ENCODE data around the gene HES4.

The HES4 gene

GRCh38 chr1:975896-976683 lies 23.8 kb downstream of the HES4 start:
- no peaks in the 10 kb centered on the region for H3F3A ChIP-seq (ENCODE audit: insufficient read depth, low read length)
- H3K4me3 ChIP-seq (ENCODE audit: low read depth, low read length, poor library complexity, severe bottlenecking): peak overlapping the region; percentile 19
- H4K20me1 ChIP-seq (ENCODE audit: insufficient read depth, low read length): no peaks in the 10 kb centered on the region
- H3K9ac ChIP-seq (ENCODE audit: low read length): no peak overlapping the region
- no peak overlapping the region for H2AFZ ChIP-seq (ENCODE audit: low read length)
- H3K27ac ChIP-seq (ENCODE audit: low read depth, low read length, poor library complexity, severe bottlenecking): no peak overlapping the region
- TF ChIP-seq EZH2 (IDR thresholded peaks at IDR 0.05; ENCODE audit: borderline replicate concordance, low read length): no peak
- peak; percentile 57 for TF ChIP-seq CTCF (IDR thresholded peaks at IDR 0.05; ENCODE audit: low read length)
- no peaks in the 10 kb centered on the region for H3K36me3 ChIP-seq (ENCODE audit: insufficient read depth, low read length)
- peaks cover 7% of the 10 kb centered on the region for H3K4me1 ChIP-seq (ENCODE audit: insufficient read depth, low read length, severe bottlenecking)
- H3K27me3 ChIP-seq (ENCODE audit: insufficient read depth, low read length): peaks cover 6% of the 10 kb centered on the region; the same call in 1 of the 2 replicates
- H3K4me2 ChIP-seq (ENCODE audit: low read length): peak overlapping the region; percentile 39; the same call in 1 of the 2 replicates
- no peaks in the 10 kb centered on the region for H3K79me2 ChIP-seq (ENCODE audit: insufficient read depth, low read length)
- H3K9me2 ChIP-seq (ENCODE audit: low read depth, low read length): no peaks in the 10 kb centered on the region
- H3K9me3 ChIP-seq (ENCODE audit: low read length): no peaks in the 10 kb centered on the region

- Histone ChIP-seq H3K9me2 (ENCODE audit: low read depth, low read length) (no peaks in the 10 kb centered on the region), H3K27me3 (ENCODE audit: insufficient read depth, low read length) (peaks cover 6% of the 10 kb centered on the region; the same call in 1 of the 2 replicates), H3K79me2 (ENCODE audit: insufficient read depth, low read length) (no peaks in the 10 kb centered on the region), H3K9me3 (ENCODE audit: low read length) (no peaks in the 10 kb centered on the region), H3K27ac (ENCODE audit: low read depth, low read length, poor library complexity, severe bottlenecking) (no peak overlapping the region), H3K4me3 (ENCODE audit: low read depth, low read length, poor library complexity, severe bottlenecking) (no peak overlapping the region), H3F3A (ENCODE audit: insufficient read depth, low read length) (no peaks in the 10 kb centered on the region), H3K4me1 (ENCODE audit: insufficient read depth, low read length, severe bottlenecking) (peaks cover 7% of the 10 kb centered on the region), H3K36me3 (ENCODE audit: insufficient read depth, low read length) (no peaks in the 10 kb centered on the region), H3K4me2 (ENCODE audit: low read length) (no peak overlapping the region), H3K9ac (ENCODE audit: low read length) (no peak overlapping the region), H2AFZ (ENCODE audit: low read length) (no peak overlapping the region), H4K20me1 (ENCODE audit: insufficient read depth, low read length) (no peaks in the 10 kb centered on the region)
- TF ChIP-seq EZH2 (IDR thresholded peaks at IDR 0.05; ENCODE audit: borderline replicate concordance, low read length): no peak
- TF ChIP-seq CTCF (IDR thresholded peaks at IDR 0.05; ENCODE audit: low read length): no peak
Observed at GRCh38 chr1:975365-975764, 24.5 kb downstream of the HES4 start.

GRCh38 chr1:974687-975328 lies 25.1 kb downstream of the HES4 start:
- Histone ChIP-seq H3K27me3 (ENCODE audit: insufficient read depth, low read length) (peaks cover 6% of the 10 kb centered on the region; the same call in 1 of the 2 replicates), H3K79me2 (ENCODE audit: insufficient read depth, low read length) (no peaks in the 10 kb centered on the region), H4K20me1 (ENCODE audit: insufficient read depth, low read length) (no peaks in the 10 kb centered on the region), H3K27ac (ENCODE audit: low read depth, low read length, poor library complexity, severe bottlenecking) (no peak overlapping the region), H3K4me1 (ENCODE audit: insufficient read depth, low read length, severe bottlenecking) (peaks cover 7% of the 10 kb centered on the region), H2AFZ (ENCODE audit: low read length) (no peak overlapping the region), H3F3A (ENCODE audit: insufficient read depth, low read length) (no peaks in the 10 kb centered on the region), H3K9ac (ENCODE audit: low read length) (no peak overlapping the region), H3K4me3 (ENCODE audit: low read depth, low read length, poor library complexity, severe bottlenecking) (no peak overlapping the region), H3K9me3 (ENCODE audit: low read length) (no peaks in the 10 kb centered on the region), H3K4me2 (ENCODE audit: low read length) (no peak overlapping the region), H3K36me3 (ENCODE audit: insufficient read depth, low read length) (no peaks in the 10 kb centered on the region), H3K9me2 (ENCODE audit: low read depth, low read length) (no peaks in the 10 kb centered on the region)
- no peak for TF ChIP-seq EZH2 (IDR thresholded peaks at IDR 0.05; ENCODE audit: borderline replicate concordance, low read length)
- no peak for TF ChIP-seq CTCF (IDR thresholded peaks at IDR 0.05; ENCODE audit: low read length)

All from OCI-LY1 (cell line).